GM21529 (cell line): Measurements from ENCODE around the gene PRPF40B.
"Not testable (repeated sequence)": the region's sequence is repeated elsewhere in the genome, so short reads cannot be mapped to it uniquely, and the experiment has no call there.

Source experiments
- ATAC-seq: cut with Tn5 transposase; IDR thresholded peaks from one replicate; pipeline ENCODE4 v1.9.1; 2021; ENCODE audit not compliant: unreplicated experiment

Gene PRPF40B

GRCh38 chr12:49609059-49609874, 14.1 kb upstream of the PRPF40B start:
- no peak for ATAC-seq

GRCh38 chr12:49609875-49610154, 13.5 kb upstream of the PRPF40B start:
- ATAC-seq = no peak

GRCh38 chr12:49610785-49611184, 12.6 kb upstream of the PRPF40B start:
- not testable (repeated sequence) for ATAC-seq

GRCh38 chr12:49612210-49612609, 11.2 kb upstream of the PRPF40B start:
- ATAC-seq = no peak

- no peak for ATAC-seq
Measured at GRCh38 chr12:49615725-49616124, 7.6 kb upstream of the PRPF40B start.

- ATAC-seq = no peak
Measured at GRCh38 chr12:49616533-49617219, 6.7 kb upstream of the PRPF40B start.

- ATAC-seq = no peak
Measured at GRCh38 chr12:49618576-49618975, 4.8 kb upstream of the PRPF40B start.

GRCh38 chr12:49619286-49619685, 4.1 kb upstream of the PRPF40B start:
- ATAC-seq = no peak

GRCh38 chr12:49621651-49622500, 1.5 kb upstream of the PRPF40B start:
- peak; percentile 17 for ATAC-seq

GRCh38 chr12:49622501-49623141, 740 bp upstream of the PRPF40B start:
- peak; percentile 34 for ATAC-seq

GRCh38 chr12:49624921-49625577, 1.7 kb downstream of the PRPF40B start:
- no peak for ATAC-seq

- ATAC-seq = no peak
Measured at GRCh38 chr12:49626169-49626835, 2.9 kb downstream of the PRPF40B start.

- no peak for ATAC-seq
Measured at GRCh38 chr12:49626836-49627235, 3.5 kb downstream of the PRPF40B start.

- ATAC-seq = no peak
Measured at GRCh38 chr12:49627752-49628360, 4.5 kb downstream of the PRPF40B start.

GRCh38 chr12:49631336-49631907, 8.1 kb downstream of the PRPF40B start:
- no peak for ATAC-seq

GRCh38 chr12:49632401-49632800, 9.0 kb downstream of the PRPF40B start:
- no peak for ATAC-seq

GRCh38 chr12:49632986-49633702, 9.8 kb downstream of the PRPF40B start:
- no peak for ATAC-seq

GRCh38 chr12:49633703-49634345, 10.5 kb downstream of the PRPF40B start:
- ATAC-seq = no peak
